K562 (cell line): ENCODE data around the gene FBXL4. TPM values are rescaled to one million over a fixed set of nuclear protein-coding genes. Genes with fewer than 3 reads are reported as not detected.

Experiments
- ATAC-seq: fragments of 200-7000 bp; cut with Tn5 transposase; 3 replicates; pipeline ENCODE4 v1.9.1; 2020; ENCODE audit warnings: moderate library complexity
- BruUV-seq: library from RNA; stranded (reverse); fragments of 400-500 nt; replicated peaks from 2 replicates; lab custom pipeline; 2021; lab: Mats Ljungman, UMichigan
- CTCF ChIA-PET: fragments of 300-600 bp; formaldehyde crosslinking; extraction: SDS; loops from one replicate; lab custom pipeline; 2021; ENCODE audit warnings: low intra/inter-chr PET ratio; lab: Yijun Ruan, JAX
- POLR2A ChIA-PET: fragments of 300-600, 350-650 bp; sonication (Branson Sonifier 250); formaldehyde crosslinking; extraction: SDS; loops from one replicate; lab custom pipeline; 2021; ENCODE audit warnings: antibody characterized with exemption, inconsistent platforms; lab: Yijun Ruan, JAX
- DNase-seq, 4 experiments: peaks; one replicate each; pipeline versions ENCODE4 v3.0.0 to v3.0.0-alpha.2; 2011 to 2018; ENCODE audit warnings: low spot score in 3 of 4, mixed read lengths in 3 of 4; ENCODE audit errors: extremely low read depth in 1 of 4
- FAIRE-seq: peaks from 2 replicates; lab custom pipeline; 2011; peaks lifted over from hg19 to GRCh38; lab: Jason Lieb, UNC
- H2AFZ ChIP-seq: 2 replicates; pipeline ENCODE4 v1.6.0; 2011; ENCODE audit warnings: low read depth, low read length, control low read depth, inconsistent platforms
- H3K27ac ChIP-seq: fragments of 200-600 bp; 3 replicates; pipeline ENCODE4 v1.8.0; 2011; ENCODE audit warnings: low read depth, mild to moderate bottlenecking, control low read depth, inconsistent platforms, low read length, moderate library complexity, mixed read lengths; ENCODE audit errors: extremely low read depth
- H3K27me3 ChIP-seq, 2 experiments: fragments of 300-600 bp in 1 of 2; 2 replicates in 1 of 2; 3 replicates in 1 of 2; pipeline versions ENCODE4 v1.6.0 to v1.8.0; 2011; ENCODE audit warnings: inconsistent platforms in 2 of 2, low read length in 2 of 2, mild to moderate bottlenecking in 1 of 2, mixed read lengths in 1 of 2, moderate library complexity in 1 of 2; ENCODE audit not compliant: control insufficient read depth in 2 of 2, insufficient read depth in 2 of 2
- H3K36me3 ChIP-seq: fragments of 300-600 bp; 3 replicates; pipeline ENCODE4 v1.8.0; 2011; ENCODE audit warnings: mild to moderate bottlenecking, low read length, inconsistent platforms; ENCODE audit not compliant: control insufficient read depth, insufficient read depth
- H3K4me1 ChIP-seq, 2 experiments: fragments of 200-600 bp in 1 of 2; replicated peaks in 1 of 2; 2 replicates in 1 of 2; 3 replicates in 1 of 2; pipeline versions ENCODE4 v1.5.1 to v1.8.0; 2011; ENCODE audit warnings: inconsistent platforms in 2 of 2, low read length in 2 of 2, mild to moderate bottlenecking in 1 of 2, mixed read lengths in 1 of 2, moderate library complexity in 1 of 2; ENCODE audit not compliant: control insufficient read depth in 2 of 2, insufficient read depth in 2 of 2
- H3K4me2 ChIP-seq: 2 replicates; pipeline ENCODE4 v1.6.1; 2011; ENCODE audit warnings: low read length, control low read depth, inconsistent platforms, mixed read lengths; ENCODE audit not compliant: insufficient read depth
- H3K4me3 ChIP-seq: fragments of 200-600 bp; sonication (generic), shearing (Covaris generic); 2 replicates; pipeline ENCODE4 v1.5.1; 2016; ENCODE audit warnings: control low read depth, inconsistent platforms
- H3K79me2 ChIP-seq: fragments of 200-600 bp; 3 replicates; pipeline ENCODE4 v1.8.0; 2011; ENCODE audit warnings: low read length, inconsistent platforms; ENCODE audit not compliant: control insufficient read depth, insufficient read depth
- H3K9ac ChIP-seq, 2 experiments: 2 replicates each; pipeline versions ENCODE4 v1.6.0 to v1.6.1; 2011; ENCODE audit warnings: low read depth in 2 of 2, low read length in 2 of 2, control low read depth in 1 of 2, inconsistent platforms in 1 of 2, mild to moderate bottlenecking in 1 of 2, mixed read lengths in 1 of 2; ENCODE audit not compliant: insufficient read depth in 1 of 2
- H3K9me1 ChIP-seq: one replicate; pipeline ENCODE4 v1.6.0; 2011; ENCODE audit warnings: inconsistent platforms, mild to moderate bottlenecking, low read length, moderate library complexity; ENCODE audit not compliant: control insufficient read depth, insufficient read depth
- H3K9me3 ChIP-seq: replicated peaks from 2 replicates; pipeline ENCODE4 v1.5.1; 2011; ENCODE audit warnings: low read depth, low read length, inconsistent platforms; ENCODE audit not compliant: control insufficient read depth, insufficient read depth
- H4K20me1 ChIP-seq: replicated peaks from 2 replicates; pipeline ENCODE4 v1.6.1; 2011; ENCODE audit warnings: low read length, inconsistent platforms, mixed read lengths; ENCODE audit not compliant: control insufficient read depth, insufficient read depth
- KAT2B ChIP-seq: IDR thresholded peaks from one replicate; pipeline ENCODE4 v1.6.1; 2012; ENCODE audit warnings: low read depth, mild to moderate bottlenecking, control low read depth, inconsistent platforms, low read length, moderate library complexity
- KHSRP ChIP-seq: fragments of 450-650 bp; IDR thresholded peaks from 2 replicates; pipeline ENCODE4 v1.6.1; 2017
- MTA3 ChIP-seq: fragments of 450-650 bp; formaldehyde crosslinking; IDR thresholded peaks from 2 replicates; pipeline ENCODE4 v1.6.1; 2017; ENCODE audit warnings: mild to moderate bottlenecking, borderline replicate concordance
- MXI1 ChIP-seq: IDR thresholded peaks from 2 replicates; pipeline ENCODE4 v1.6.1; 2011; ENCODE audit warnings: low read depth, mild to moderate bottlenecking, improper control_type of control experiment, low read length
- NEUROD1 ChIP-seq: fragments of 150-350 bp; IDR thresholded peaks from 2 replicates; pipeline ENCODE4 v1.6.1; 2014; ENCODE audit warnings: borderline replicate concordance, low read length, low read depth; ENCODE audit not compliant: partially characterized antibody
- NFYB ChIP-seq: IDR thresholded peaks from 2 replicates; pipeline ENCODE4 v1.6.1; 2011; ENCODE audit warnings: mild to moderate bottlenecking, moderate library complexity; ENCODE audit not compliant: insufficient read length; ENCODE audit errors: extremely low read depth
- PCBP1 ChIP-seq: fragments of 200-400 bp; formaldehyde crosslinking; IDR thresholded peaks from 2 replicates; pipeline ENCODE4 v1.6.1; 2018; ENCODE audit warnings: mild to moderate bottlenecking, low read depth, low read length; ENCODE audit not compliant: poor library complexity, severe bottlenecking
- RBM14 ChIP-seq: fragments of 200-400 bp; formaldehyde crosslinking; IDR thresholded peaks from 2 replicates; pipeline ENCODE4 v1.6.1; 2018; ENCODE audit warnings: low read depth, mild to moderate bottlenecking, low read length, moderate library complexity, borderline replicate concordance; ENCODE audit not compliant: insufficient read depth
- ZFX ChIP-seq: sonication (generic); formaldehyde crosslinking; IDR thresholded peaks from 2 replicates; pipeline ENCODE4 v1.8.0; 2022; ENCODE audit warnings: mild to moderate bottlenecking, missing genetic modification reagents, moderate library complexity
- ZNF408 ChIP-seq: fragments of 250-450 bp; sonication (Bioruptor Pico); IDR thresholded peaks from 2 replicates; pipeline ENCODE4 v1.4.0; 2020; ENCODE audit warnings: low read depth, mild to moderate bottlenecking, moderate library complexity
- ZNF717 ChIP-seq: fragments of 250-450 bp; sonication (Bioruptor Pico); IDR thresholded peaks from 2 replicates; pipeline ENCODE4 v1.5.0; 2021
- ZSCAN32 ChIP-seq: fragments of 450-650 bp; formaldehyde crosslinking; IDR thresholded peaks from 2 replicates; pipeline ENCODE4 v1.4.0; 2020; ENCODE audit warnings: mild to moderate bottlenecking, moderate library complexity
- WGBS: fragments of 100-300 bp; shearing (Covaris generic); methylation state at CpG from one replicate; pipeline ENCODE4 v1.1.6; 2016; ENCODE audit warnings: low coverage, mixed read lengths; ENCODE audit not compliant: insufficient coverage; ENCODE audit errors: missing lambda C conversion rate; 5-methylcytosine and 5-hydroxymethylcytosine counted together
- in situ Hi-C: fragments of 300-500 bp; cut with MboI; formaldehyde crosslinking; loops from 4 replicates; pipeline ENCODE4 v1.15.0; 2018; ENCODE audit warnings: inconsistent platforms, mixed read lengths
- intact Hi-C: fragments of 100-400 bp; cut with micrococcal nuclease; formaldehyde crosslinking; loops from 2 replicates; pipeline ENCODE4 v1.14.2; 2022
- polyA plus RNA-seq, 8 experiments: library from polyadenylated mRNA; depleted of rRNA in 4 of 8; stranded (reverse) in 5 of 8; unstranded in 3 of 8; fragments of >200 nt; fragmentation: Nextera tagmentation in 2 of 8; fragmentation: Illumina TruSeq in 1 of 8; extraction: Ambion mirVana in 2 of 8; extraction: Trizol in 1 of 8; gene quantifications; 2 replicates each; pipeline versions ENCODE4 v1.2.1 to v1.2.3, GENCODE V29; 2011 to 2014; ENCODE audit warnings: inconsistent platforms in 1 of 8, missing spikeins in 1 of 8
- total RNA-seq, 7 experiments: library from RNA; depleted of rRNA in 6 of 7; stranded (reverse); fragments of >200 nt in 6 of 7; fragmentation: Illumina TruSeq in 2 of 7; extraction: Trizol in 2 of 7; gene quantifications; 2 replicates each; pipeline versions ENCODE4 v1.2.1 to v1.2.3, GENCODE V29; 2011 to 2021; ENCODE audit warnings: low replicate concordance in 1 of 7
- TF ChIP-seq, protein P1 (sequence below): sonication (generic); formaldehyde crosslinking; IDR thresholded peaks from 2 replicates; pipeline ENCODE4 v1.8.1; 2023; ENCODE audit warnings: mild to moderate bottlenecking, missing genetic modification reagents

Gene FBXL4
- total and polyA plus RNA-seq, 9 of the 15 experiments (the other 6 are each of a cell fraction or from before 2014, with no cell fraction given): 4.2 to 23.1 (median 7.7) TPM

DNA sequence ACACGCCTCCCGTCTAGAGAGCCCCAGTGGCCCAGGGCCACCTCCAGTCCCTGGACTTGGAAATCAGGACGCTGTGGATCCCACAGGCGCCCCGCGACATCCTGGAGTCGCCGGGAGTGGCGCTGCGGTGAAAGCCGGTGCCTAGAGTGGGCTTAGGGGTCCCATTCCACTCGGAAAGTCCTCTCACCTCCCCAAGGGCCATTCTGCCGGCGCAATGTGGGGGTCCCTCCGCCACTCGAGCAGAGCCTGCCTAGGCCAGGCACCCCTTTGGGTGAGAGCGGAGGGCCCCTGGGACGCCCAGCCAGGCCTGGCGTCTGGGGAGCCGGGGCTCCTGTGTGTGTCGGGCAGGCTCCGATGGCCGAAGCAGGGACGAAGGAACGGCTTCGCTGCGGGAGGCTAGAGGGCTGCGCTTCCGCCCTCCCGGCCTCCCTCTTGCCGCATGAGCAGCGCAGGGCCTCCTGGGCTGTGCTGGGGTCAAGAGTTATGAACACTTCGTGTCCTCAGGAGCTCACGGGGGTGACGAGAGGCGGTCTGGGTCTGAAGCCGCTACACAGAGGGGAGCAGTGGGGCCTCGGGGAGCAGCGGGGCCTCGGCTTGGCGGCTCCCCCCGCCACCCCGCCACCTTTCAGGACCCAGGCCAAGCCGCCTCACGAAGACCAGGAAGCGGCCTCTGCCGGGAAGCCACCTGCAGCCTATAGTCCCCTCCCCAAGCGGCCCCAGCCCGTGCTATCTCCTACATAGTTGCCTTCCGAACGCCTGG lies 99.8 kb downstream of the FBXL4 start:
- CTCF ChIA-PET: interaction anchor here (0.6 kb wide), 1 partner anchor 14 kb away, joined by 3 read pairs; no protein-coding TSS in a partner anchor
- in situ Hi-C loops (no loop called here), intact Hi-C loops (loop anchor here (5.0 kb wide), 3 partner anchors 269 to 1781 kb away; no protein-coding TSS in a partner anchor)
- FAIRE-seq (no peak), ATAC-seq (no peak; the same call in 2 of the 3 replicates), DNase-seq (no peak)
- H3K36me3 ChIP-seq: no peaks in the 10 kb centered on the region
- no TSS peak for BruUV-seq
- H3K9me3 ChIP-seq: no peaks in the 10 kb centered on the region; the same call in 1 of the 2 replicates
- H3K27me3 ChIP-seq: peaks cover 0 to 17% of the 10 kb centered on the region in 2 experiments; a peak in 2 of 5 replicates
- 39% methylated on average over 26 of the region's 51 CpGs for WGBS
- H3K27ac ChIP-seq: no peak overlapping the region
- H4K20me1 ChIP-seq: no peaks in the 10 kb centered on the region
- H2AFZ ChIP-seq: no peak overlapping the region
- H3K79me2 ChIP-seq: no peaks in the 10 kb centered on the region
- TF ChIP-seq KAT2B (no peak), ZSCAN32 (CRISPR knock-in tag) (no peak), NFYB (no peak), ZFX (CRISPR knock-in tag) (no peak), KHSRP (no peak), RBM14 (no peak), MXI1 (no peak), NEUROD1 (no peak), ZNF408 (CRISPR knock-in tag) (no peak), ZNF717 (CRISPR knock-in tag) (no peak), MTA3 (no peak), PCBP1 (no peak)
- TF ChIP-seq, protein P1, sequence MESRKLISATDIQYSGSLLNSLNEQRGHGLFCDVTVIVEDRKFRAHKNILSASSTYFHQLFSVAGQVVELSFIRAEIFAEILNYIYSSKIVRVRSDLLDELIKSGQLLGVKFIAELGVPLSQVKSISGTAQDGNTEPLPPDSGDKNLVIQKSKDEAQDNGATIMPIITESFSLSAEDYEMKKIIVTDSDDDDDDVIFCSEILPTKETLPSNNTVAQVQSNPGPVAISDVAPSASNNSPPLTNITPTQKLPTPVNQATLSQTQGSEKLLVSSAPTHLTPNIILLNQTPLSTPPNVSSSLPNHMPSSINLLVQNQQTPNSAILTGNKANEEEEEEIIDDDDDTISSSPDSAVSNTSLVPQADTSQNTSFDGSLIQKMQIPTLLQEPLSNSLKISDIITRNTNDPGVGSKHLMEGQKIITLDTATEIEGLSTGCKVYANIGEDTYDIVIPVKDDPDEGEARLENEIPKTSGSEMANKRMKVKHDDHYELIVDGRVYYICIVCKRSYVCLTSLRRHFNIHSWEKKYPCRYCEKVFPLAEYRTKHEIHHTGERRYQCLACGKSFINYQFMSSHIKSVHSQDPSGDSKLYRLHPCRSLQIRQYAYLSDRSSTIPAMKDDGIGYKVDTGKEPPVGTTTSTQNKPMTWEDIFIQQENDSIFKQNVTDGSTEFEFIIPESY (CRISPR knock-in tag): no peak
- peaks cover 0 to 15% of the 10 kb centered on the region in 2 experiments; a peak in 1 of 5 replicates for H3K4me1 ChIP-seq
- H3K4me3 ChIP-seq: no peak overlapping the region
- no peak overlapping the region for H3K4me2 ChIP-seq
- POLR2A ChIA-PET: no interaction called here
- H3K9ac ChIP-seq: no peak overlapping the region
- H3K9me1 ChIP-seq: no peaks in the 10 kb centered on the region
